Measurements from ENCODE around the gene ERBB4. TPM values are rescaled to one million over a fixed set of nuclear protein-coding genes. Genes with fewer than 3 reads are reported as not detected.

The ERBB4 gene
- total RNA-seq, 1 donor from 2014 or later: 2.6 TPM

DNA sequence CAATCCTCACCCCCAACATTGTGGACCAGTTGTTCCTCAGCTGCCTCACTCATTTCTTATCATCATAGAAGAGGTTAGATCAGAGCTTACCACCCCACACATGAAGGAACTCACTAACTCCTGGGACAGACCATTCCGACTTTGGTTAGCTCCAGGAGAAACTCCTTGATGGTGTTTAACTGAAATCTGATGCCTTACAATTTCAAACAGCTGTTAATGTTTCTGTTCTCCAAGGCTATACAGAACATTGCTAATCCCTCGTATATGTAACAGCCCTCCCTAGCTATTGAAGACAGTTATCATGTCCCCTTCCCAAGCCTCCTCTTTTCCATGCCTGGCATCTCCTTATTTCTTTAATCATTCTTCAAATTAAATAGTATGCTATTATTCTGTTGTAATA, 14.8 kb downstream of the ERBB4 start:
- TF ChIP-seq, protein P1, sequence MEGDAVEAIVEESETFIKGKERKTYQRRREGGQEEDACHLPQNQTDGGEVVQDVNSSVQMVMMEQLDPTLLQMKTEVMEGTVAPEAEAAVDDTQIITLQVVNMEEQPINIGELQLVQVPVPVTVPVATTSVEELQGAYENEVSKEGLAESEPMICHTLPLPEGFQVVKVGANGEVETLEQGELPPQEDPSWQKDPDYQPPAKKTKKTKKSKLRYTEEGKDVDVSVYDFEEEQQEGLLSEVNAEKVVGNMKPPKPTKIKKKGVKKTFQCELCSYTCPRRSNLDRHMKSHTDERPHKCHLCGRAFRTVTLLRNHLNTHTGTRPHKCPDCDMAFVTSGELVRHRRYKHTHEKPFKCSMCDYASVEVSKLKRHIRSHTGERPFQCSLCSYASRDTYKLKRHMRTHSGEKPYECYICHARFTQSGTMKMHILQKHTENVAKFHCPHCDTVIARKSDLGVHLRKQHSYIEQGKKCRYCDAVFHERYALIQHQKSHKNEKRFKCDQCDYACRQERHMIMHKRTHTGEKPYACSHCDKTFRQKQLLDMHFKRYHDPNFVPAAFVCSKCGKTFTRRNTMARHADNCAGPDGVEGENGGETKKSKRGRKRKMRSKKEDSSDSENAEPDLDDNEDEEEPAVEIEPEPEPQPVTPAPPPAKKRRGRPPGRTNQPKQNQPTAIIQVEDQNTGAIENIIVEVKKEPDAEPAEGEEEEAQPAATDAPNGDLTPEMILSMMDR (IDR thresholded peaks at IDR 0.05; ENCODE audit: insufficient read depth, low read length, poor library complexity, severe bottlenecking): no peak
- no peak overlapping the region for H3K4me3 ChIP-seq (ENCODE audit: low read depth, low read length)
- no peaks in the 10 kb centered on the region for H3K27me3 ChIP-seq (ENCODE audit: control insufficient read depth, insufficient read depth, low read length)
- no peaks in the 10 kb centered on the region for H3K36me3 ChIP-seq (ENCODE audit: control insufficient read depth, insufficient read depth, low read length)
- no peak for DNase-seq (ENCODE audit: low read depth)

DNA sequence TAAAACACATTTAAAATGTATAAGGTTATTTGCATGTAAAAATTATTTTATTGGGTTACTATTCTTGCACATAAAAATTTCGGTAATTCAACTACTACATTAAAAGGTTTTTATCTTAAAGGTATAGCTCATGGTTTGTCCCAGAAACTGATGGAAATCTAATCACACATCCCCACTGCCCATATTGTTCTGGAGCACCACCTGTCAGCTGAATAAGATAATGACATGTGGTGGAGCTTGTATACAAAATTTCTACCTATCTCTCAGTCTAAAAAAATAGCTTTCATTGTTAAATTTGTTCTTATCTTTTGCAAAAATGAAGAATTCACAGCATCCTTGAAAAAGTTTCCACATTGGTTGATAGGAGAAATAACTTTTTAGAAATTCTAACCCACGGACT, 18.3 kb downstream of the ERBB4 start:
- H3K36me3 ChIP-seq (ENCODE audit: control insufficient read depth, insufficient read depth, low read length): no peaks in the 10 kb centered on the region
- TF ChIP-seq, protein P1 (IDR thresholded peaks at IDR 0.05; ENCODE audit: insufficient read depth, low read length, poor library complexity, severe bottlenecking): peak; percentile 57
- H3K4me3 ChIP-seq (ENCODE audit: low read depth, low read length): no peak overlapping the region
- no peak for DNase-seq (ENCODE audit: low read depth)
- H3K27me3 ChIP-seq (ENCODE audit: control insufficient read depth, insufficient read depth, low read length): no peaks in the 10 kb centered on the region

DNA sequence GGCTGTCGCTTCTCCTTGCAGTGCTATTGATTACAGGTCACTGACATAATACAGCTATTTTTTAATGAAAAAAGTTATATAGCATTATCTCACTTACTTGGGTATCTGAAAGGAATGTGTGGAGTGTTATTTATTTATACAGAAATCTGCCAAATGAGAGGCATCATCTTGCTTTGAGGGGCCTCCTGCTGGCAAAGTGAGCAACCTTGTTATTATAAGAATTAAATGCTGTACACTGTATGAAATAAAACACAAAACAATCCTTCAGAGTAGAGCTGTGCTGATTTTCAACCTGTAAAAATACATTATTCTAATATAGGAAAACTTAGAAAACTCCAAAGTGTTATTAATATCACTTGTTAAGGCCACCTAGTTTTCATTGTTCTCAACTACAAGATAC, 20.9 kb downstream of the ERBB4 start:
- no peak overlapping the region for H3K4me3 ChIP-seq (ENCODE audit: low read depth, low read length)
- TF ChIP-seq, protein P1 (IDR thresholded peaks at IDR 0.05; ENCODE audit: insufficient read depth, low read length, poor library complexity, severe bottlenecking): peak; percentile 24
- no peak for DNase-seq (ENCODE audit: low read depth)
- no peaks in the 10 kb centered on the region for H3K27me3 ChIP-seq (ENCODE audit: control insufficient read depth, insufficient read depth, low read length)
- H3K36me3 ChIP-seq (ENCODE audit: control insufficient read depth, insufficient read depth, low read length): no peaks in the 10 kb centered on the region

DNA sequence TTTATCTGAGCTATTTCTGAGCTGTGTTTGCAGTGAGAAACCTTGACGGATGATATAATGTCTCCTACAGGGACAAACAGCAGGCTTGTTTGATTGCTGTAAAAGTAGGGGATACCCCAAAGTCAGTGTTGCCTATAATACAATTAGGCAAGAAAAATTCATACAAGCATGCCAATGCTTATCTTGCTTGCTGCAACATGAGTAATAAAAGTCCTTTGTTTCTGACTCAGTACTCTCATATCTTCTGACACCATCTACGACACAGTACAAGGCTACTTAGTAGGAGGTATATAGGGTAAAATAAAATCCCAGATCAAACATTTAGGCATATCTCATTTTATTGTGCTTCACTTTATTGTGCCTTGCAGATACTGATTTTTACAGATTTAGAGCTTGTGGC, 33.0 kb downstream of the ERBB4 start:
- no peak for DNase-seq (ENCODE audit: low read depth)
- Histone ChIP-seq H3K36me3 (ENCODE audit: control insufficient read depth, insufficient read depth, low read length) (no peaks in the 10 kb centered on the region), H3K4me3 (ENCODE audit: low read depth, low read length) (no peak overlapping the region), H3K27me3 (ENCODE audit: control insufficient read depth, insufficient read depth, low read length) (no peaks in the 10 kb centered on the region)
- TF ChIP-seq, protein P1 (IDR thresholded peaks at IDR 0.05; ENCODE audit: insufficient read depth, low read length, poor library complexity, severe bottlenecking): no peak

DNA sequence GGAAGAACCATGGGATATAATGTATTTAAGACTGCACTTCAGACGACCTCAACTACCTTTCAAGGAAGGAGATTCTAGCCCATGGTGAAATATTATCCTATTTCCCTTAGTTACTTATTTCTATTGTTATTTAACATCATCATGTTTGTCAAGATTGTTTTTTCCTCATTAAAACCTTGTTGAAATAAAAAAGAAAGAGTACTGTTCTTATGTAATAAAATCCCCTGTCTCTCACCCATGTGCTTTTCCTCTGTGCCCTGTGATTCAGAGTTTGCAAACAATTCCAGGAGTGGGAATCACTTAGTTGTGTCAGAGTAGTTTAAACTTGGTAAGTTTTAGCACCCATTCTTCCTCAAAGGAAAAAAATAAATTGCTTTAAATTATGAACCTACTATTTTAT, 43.6 kb downstream of the ERBB4 start:
- TF ChIP-seq, protein P1 (IDR thresholded peaks at IDR 0.05; ENCODE audit: insufficient read depth, low read length, poor library complexity, severe bottlenecking): no peak
- no peaks in the 10 kb centered on the region for H3K27me3 ChIP-seq (ENCODE audit: control insufficient read depth, insufficient read depth, low read length)
- no peak for DNase-seq (ENCODE audit: low read depth)
- no peaks in the 10 kb centered on the region for H3K36me3 ChIP-seq (ENCODE audit: control insufficient read depth, insufficient read depth, low read length)
- no peak overlapping the region for H3K4me3 ChIP-seq (ENCODE audit: low read depth, low read length)

DNA sequence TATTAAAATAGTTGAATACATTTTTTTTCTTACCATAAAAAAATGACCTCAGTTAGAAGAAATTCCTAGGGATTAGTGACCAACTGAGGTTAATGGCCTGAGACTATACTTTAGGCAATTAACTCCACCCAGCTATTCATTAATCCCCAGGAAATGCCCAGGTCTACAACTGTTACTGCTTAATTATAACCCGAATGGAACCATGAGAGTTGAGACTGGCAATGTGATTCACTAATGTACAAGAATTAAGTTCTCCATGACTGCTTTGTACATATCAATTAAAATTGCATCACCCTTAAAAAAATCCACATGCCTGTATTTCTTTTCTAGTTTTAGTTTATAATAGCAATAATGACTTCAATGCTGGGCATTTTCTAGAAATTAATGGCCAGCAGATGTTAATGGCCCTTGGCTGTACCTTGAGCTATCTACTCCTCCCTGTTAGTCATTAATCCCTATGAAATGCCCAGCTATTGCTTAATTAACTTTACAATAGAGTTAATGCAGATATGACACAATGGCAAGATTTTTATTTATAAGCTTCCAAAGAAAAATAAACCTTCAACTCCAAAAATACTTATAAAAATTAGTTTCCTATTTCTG, 44.1 kb downstream of the ERBB4 start:
- TF ChIP-seq, protein P1 (IDR thresholded peaks at IDR 0.05; ENCODE audit: insufficient read depth, low read length, poor library complexity, severe bottlenecking): no peak
- Histone ChIP-seq H3K36me3 (ENCODE audit: control insufficient read depth, insufficient read depth, low read length) (no peaks in the 10 kb centered on the region), H3K27me3 (ENCODE audit: control insufficient read depth, insufficient read depth, low read length) (no peaks in the 10 kb centered on the region), H3K4me3 (ENCODE audit: low read depth, low read length) (no peak overlapping the region)
- peak; percentile 28 for DNase-seq (ENCODE audit: low read depth)

Measured in kidney epithelial cell (primary cell).